GM03348 (cell line): Measurements from ENCODE around the gene NPNT.
A peak's percentile ranks its signal among the peaks of the same experiment; 100 is the strongest.

Source experiments
- DNase-seq: peaks from one replicate; pipeline ENCODE4 v3.0.0; 2012; ENCODE audit warnings: low spot score

NPNT gene

GRCh38 chr4:105917171-105917685, 22.0 kb downstream of the NPNT start:
- DNase-seq, result no peak

DNA sequence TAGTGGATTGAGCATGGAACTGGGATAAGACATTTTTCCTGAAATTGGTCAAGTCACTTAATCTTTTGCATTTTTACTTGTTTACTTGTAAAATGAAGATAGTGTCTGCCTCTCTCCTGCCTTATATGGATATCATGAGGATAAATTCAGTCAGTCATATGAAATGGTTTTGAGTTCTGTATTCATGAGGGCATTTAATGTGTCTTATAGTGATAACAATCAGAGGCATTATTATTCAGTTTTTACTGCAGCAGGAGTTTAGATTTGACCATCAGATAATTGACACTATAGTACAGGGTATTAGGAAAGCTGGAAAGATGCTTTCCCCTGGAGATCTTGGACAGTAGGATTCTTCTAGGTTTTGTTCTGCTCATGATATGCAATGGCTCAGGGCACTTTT, 26.0 kb downstream of the NPNT start:
- DNase-seq, result no peak

GRCh38 chr4:105923497-105924238, 28.4 kb downstream of the NPNT start:
- DNase-seq, result no peak

GRCh38 chr4:105924341-105924740, 29.1 kb downstream of the NPNT start:
- DNase-seq, result no peak

DNA sequence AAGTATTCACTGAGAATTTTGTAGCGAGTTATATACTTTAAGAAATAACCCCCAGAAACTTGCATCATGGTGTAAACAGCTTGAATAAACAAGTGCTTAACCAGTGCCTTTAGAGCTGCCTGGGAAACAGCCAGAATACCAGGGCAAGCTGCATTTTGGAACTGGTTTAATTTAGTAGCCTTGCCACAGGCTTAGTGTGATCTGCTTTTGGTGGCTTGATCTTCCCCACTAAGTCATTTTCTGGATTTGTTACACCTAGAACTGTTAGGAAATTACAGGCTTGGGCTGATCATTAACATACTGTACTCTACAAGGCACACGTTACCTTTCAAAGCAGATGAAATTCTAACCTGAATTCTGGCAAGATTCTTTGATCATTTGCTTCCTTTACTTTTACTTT, 35.4 kb downstream of the NPNT start:
- no peak for DNase-seq

- DNase-seq, result no peak
These were observed 37.8 kb downstream of the NPNT start for GRCh38 chr4:105933083-105933482.

GRCh38 chr4:105934386-105934785, 39.1 kb downstream of the NPNT start:
- no peak for DNase-seq

DNA sequence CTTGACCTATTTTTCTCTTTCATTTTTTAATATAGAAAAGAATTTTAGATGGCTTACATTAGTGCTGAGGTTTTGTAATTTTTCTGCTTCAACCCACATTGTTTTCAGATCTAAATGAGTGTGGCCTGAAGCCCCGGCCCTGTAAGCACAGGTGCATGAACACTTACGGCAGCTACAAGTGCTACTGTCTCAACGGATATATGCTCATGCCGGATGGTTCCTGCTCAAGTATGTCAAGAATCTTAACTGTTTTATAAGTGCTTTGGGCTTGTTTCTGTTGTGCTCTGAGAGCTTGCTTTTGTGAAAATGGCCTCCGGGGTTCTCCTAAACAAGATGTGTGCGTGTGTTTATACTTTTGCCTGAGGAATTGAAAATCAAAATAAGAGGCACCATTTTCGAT, 41.6 kb downstream of the NPNT start:
- DNase-seq, result no peak

- DNase-seq, result no peak
These were observed 42.5 kb downstream of the NPNT start for GRCh38 chr4:105937759-105938158.

GRCh38 chr4:105943234-105943633, 48.0 kb downstream of the NPNT start:
- no peak for DNase-seq

DNA sequence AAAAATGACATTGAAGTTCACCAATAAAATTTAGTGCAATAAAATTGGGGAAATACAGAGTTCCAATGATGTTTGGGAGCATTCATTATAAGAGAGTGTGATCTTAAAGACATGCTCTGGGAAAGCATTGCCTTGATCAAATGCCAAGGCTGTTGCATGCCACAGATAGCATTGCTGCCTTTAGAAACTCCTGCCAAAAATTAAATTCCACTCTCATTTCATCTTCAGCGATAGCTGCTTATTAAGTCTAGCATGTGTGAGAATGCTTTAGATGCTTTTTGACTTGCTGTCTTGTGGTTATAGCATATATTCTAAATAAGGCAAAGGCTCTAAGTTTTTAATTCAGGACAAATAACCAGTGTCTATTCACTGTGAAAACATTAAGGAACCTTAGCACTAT, 49.3 kb downstream of the NPNT start:
- peak; percentile 70 for DNase-seq

GRCh38 chr4:105946771-105947170, 51.5 kb downstream of the NPNT start:
- no peak for DNase-seq

DNA sequence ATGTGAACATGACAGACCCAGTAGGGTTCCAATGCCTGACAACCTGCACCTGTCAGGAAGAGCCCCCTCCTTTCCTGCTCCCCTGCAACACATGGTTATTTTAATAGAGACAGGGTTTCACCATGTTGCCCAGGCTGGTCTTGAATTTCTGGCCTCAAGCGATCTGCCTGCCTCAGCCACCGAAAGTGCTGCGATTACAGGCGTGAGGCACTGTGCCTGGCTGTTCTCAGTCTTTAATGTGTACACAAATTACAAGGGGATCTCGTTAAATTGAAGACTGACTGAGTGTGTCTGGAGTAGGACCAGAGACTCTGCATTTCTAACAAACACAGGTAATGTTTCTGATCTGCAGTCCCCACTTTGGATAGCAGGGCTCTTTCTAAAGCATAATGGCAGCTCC, 55.4 kb downstream of the NPNT start:
- DNase-seq, result no peak

DNA sequence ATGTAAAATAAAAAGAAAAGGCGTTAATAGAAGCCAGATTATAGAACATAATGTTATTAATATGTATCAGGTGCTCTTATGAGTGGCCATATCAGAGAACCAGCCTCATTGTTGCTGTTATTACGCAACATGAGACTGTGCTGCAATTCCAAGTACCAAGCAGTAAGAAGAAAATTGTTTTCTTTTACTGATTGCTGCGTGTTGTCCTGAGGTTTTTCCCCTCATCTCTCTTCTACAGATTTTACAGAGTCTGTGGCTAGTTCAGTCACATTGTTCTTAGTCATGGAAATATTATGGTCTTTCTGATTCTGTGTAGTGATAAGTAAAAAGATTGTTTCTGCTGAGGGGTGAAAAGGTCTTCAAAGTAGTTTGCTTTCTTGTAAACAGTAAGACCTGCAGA, 55.9 kb downstream of the NPNT start:
- peak; percentile 57 for DNase-seq

GRCh38 chr4:105952591-105952990, 57.3 kb downstream of the NPNT start:
- DNase-seq, result no peak

GRCh38 chr4:105956569-105956968, 61.3 kb downstream of the NPNT start:
- peak; percentile 24 for DNase-seq

- DNase-seq, result no peak
These were observed 62.4 kb downstream of the NPNT start for GRCh38 chr4:105957680-105958079.

- peak; percentile 15 for DNase-seq
These were observed 68.5 kb downstream of the NPNT start for GRCh38 chr4:105963461-105964400.

DNA sequence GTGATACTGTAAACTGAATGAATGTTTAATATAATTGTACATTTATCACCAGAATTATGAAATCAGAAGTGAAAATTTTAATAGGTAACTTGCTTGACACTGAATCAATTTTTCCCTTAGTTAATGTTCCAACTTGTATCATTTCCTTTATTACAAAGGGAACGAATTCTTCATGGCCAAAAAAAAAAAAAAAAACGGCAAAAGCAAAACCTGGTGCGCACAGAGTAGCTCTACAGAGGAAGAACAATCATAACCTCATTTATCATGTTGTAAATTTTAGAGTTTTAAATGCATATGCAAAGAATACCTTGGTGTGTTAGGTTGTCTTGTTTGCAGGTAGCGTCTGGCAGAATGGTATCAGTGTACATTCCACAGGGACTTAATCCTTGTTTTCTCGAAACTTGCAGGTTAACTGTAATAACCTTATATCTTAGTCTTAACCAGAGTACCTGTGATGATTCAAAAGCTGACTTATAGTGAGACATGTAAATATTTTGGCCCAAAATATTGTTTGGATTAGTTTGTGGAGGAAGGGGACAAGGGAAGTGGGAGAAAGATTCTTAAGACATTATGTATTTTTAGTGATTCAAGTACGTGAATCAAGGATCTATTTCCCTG, 70.0 kb downstream of the NPNT start:
- DNase-seq, result no peak

- DNase-seq, result peak; percentile 81
These were observed 70.8 kb downstream of the NPNT start for GRCh38 chr4:105966051-105966450.

DNA sequence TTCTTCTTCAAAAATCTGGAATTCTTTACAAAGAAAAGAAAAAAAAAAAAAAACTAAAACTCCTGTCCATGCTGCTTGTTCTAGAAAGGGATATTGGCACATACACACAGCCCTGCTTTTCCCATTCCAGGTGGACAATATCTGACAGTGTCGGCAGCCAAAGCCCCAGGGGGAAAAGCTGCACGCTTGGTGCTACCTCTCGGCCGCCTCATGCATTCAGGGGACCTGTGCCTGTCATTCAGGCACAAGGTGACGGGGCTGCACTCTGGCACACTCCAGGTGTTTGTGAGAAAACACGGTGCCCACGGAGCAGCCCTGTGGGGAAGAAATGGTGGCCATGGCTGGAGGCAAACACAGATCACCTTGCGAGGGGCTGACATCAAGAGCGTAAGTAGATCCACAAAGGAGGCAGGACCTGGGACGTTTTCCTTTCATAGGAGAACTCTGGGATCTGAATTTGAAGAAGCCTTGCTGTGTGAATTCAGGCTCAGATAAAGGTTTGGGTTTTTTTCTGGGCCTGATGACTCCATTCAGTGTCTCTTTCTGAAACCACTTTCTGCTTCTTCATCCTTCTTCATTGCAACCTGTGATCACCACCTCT, 71.9 kb downstream of the NPNT start:
- DNase-seq, result no peak

DNA sequence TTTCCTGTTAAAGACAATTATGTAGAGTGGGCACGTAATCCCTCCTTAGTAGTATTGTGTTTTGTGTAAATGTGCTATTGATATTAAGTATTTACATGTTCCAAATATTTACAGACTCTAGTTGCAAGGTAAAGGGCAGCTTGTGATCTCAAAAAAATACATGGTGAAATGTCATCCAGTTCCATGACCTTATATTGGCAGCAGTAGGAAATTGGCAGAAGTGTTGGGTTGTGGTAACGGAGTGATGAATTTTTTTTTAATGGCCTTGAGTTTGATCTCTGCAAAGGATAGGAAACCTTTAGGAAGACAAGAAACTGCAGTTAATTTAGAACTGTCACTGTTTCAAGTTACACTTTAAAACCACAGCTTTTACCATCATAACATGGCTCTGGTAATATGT, 74.3 kb downstream of the NPNT start:
- no peak for DNase-seq
